WTC11 (cell line): ENCODE data around the gene ADGRL3. TPM values are rescaled to one million over a fixed set of nuclear protein-coding genes. Genes with fewer than 3 reads are reported as not detected.

Source experiments
- ATAC-seq: fragments of 200-7000 bp; cut with Tn5 transposase; 2 replicates; pipeline ENCODE4 v1.10.0; 2021; ENCODE audit warnings: mild to moderate bottlenecking, moderate library complexity
- CTCF ChIA-PET: fragments of 300-600 bp; sonication (Branson Sonifier 250); formaldehyde crosslinking; loops from one replicate; lab custom pipeline; 2021; ENCODE audit warnings: antibody characterized with exemption; lab: Charles Lee
- POLR2A ChIA-PET: fragments of 350-600 bp; sonication (Branson Sonifier 250); formaldehyde crosslinking; loops from one replicate; lab custom pipeline; 2021; ENCODE audit warnings: antibody characterized with exemption; lab: Charles Lee
- DNase-seq: peaks from one replicate; pipeline ENCODE4 v3.0.0; 2021; ENCODE audit warnings: low spot score
- H3K27ac Mint-ChIP-seq: 2 replicates; pipeline ENCODE4 v1.8.0; 2021; ENCODE audit warnings: mixed read lengths
- H3K27me3 Mint-ChIP-seq: 2 replicates; pipeline ENCODE4 v1.8.0; 2021; ENCODE audit warnings: low read depth, mild to moderate bottlenecking, moderate library complexity, mixed read lengths
- H3K36me3 Mint-ChIP-seq: 2 replicates; pipeline ENCODE4 v1.8.0; 2021; ENCODE audit warnings: mixed read lengths
- H3K4me1 Mint-ChIP-seq: 2 replicates; pipeline ENCODE4 v1.8.0; 2022; ENCODE audit warnings: mixed read lengths
- H3K4me3 Mint-ChIP-seq: 2 replicates; pipeline ENCODE4 v1.8.0; 2021; ENCODE audit warnings: mild to moderate bottlenecking, moderate library complexity, mixed read lengths
- H3K9me3 Mint-ChIP-seq: 2 replicates; pipeline ENCODE4 v1.8.0; 2021; ENCODE audit warnings: mixed read lengths
- ATF1 ChIP-seq: sonication (generic); formaldehyde crosslinking; IDR thresholded peaks from 2 replicates; pipeline ENCODE4 v1.8.1; 2023; ENCODE audit warnings: mild to moderate bottlenecking, moderate library complexity, missing genetic modification reagents
- FOXK1 ChIP-seq: sonication (generic); formaldehyde crosslinking; IDR thresholded peaks from 2 replicates; pipeline ENCODE4 v1.8.0; 2022; ENCODE audit warnings: mild to moderate bottlenecking, moderate library complexity, missing genetic modification reagents
- GABPB1 ChIP-seq: sonication (generic); formaldehyde crosslinking; IDR thresholded peaks from 2 replicates; pipeline ENCODE4 v1.8.1; 2023; ENCODE audit warnings: mild to moderate bottlenecking, missing genetic modification reagents
- GTF2I ChIP-seq: fragments of 250-450 bp; sonication (Bioruptor Pico); conservative IDR thresholded peaks from 2 replicates; pipeline ENCODE4 v1.4.0; 2021; ENCODE audit warnings: mild to moderate bottlenecking
- IRF2 ChIP-seq: sonication (generic); formaldehyde crosslinking; IDR thresholded peaks from 2 replicates; pipeline ENCODE4 v1.8.0; 2022; ENCODE audit warnings: low read depth, missing genetic modification reagents, borderline replicate concordance
- JAZF1 ChIP-seq: fragments of 250-450 bp; sonication (Bioruptor Pico); IDR thresholded peaks from 2 replicates; pipeline ENCODE4 v1.9.0; 2021; ENCODE audit warnings: moderate library complexity, mild to moderate bottlenecking, inconsistent platforms
- NFATC4 ChIP-seq: fragments of 250-450 bp; sonication (Bioruptor Pico); IDR thresholded peaks from 2 replicates; pipeline ENCODE4 v1.9.0; 2021; ENCODE audit warnings: mild to moderate bottlenecking
- NFE2L1 ChIP-seq: sonication (generic); formaldehyde crosslinking; IDR thresholded peaks from 2 replicates; pipeline ENCODE4 v1.8.1; 2023; ENCODE audit warnings: missing genetic modification reagents
- NR1H2 ChIP-seq: sonication (generic); formaldehyde crosslinking; IDR thresholded peaks from 2 replicates; pipeline ENCODE4 v1.9.0; 2021; ENCODE audit warnings: mild to moderate bottlenecking, moderate library complexity, missing genetic modification reagents
- NR3C1 ChIP-seq: sonication (generic); formaldehyde crosslinking; conservative IDR thresholded peaks from 2 replicates; pipeline ENCODE4 v1.8.1; 2023; ENCODE audit warnings: low read depth, mild to moderate bottlenecking, missing genetic modification reagents
- SMAD4 ChIP-seq: sonication (generic); formaldehyde crosslinking; IDR thresholded peaks from 2 replicates; pipeline ENCODE4 v1.8.0; 2022; ENCODE audit warnings: mild to moderate bottlenecking, missing genetic modification reagents
- TCF7 ChIP-seq: sonication (generic); formaldehyde crosslinking; IDR thresholded peaks from 2 replicates; pipeline ENCODE4 v1.8.0; 2022; ENCODE audit warnings: mild to moderate bottlenecking, low read depth, missing genetic modification reagents, moderate library complexity
- ZNF138 ChIP-seq: sonication (generic); formaldehyde crosslinking; conservative IDR thresholded peaks from 2 replicates; pipeline ENCODE4 v1.8.1; 2022; ENCODE audit warnings: mild to moderate bottlenecking, moderate library complexity, missing genetic modification reagents
- ZNF263 ChIP-seq: sonication (generic); formaldehyde crosslinking; IDR thresholded peaks from 2 replicates; pipeline ENCODE4 v1.8.1; 2022; ENCODE audit warnings: low read depth, mild to moderate bottlenecking, moderate library complexity, missing genetic modification reagents
- total RNA-seq: library from RNA; stranded (reverse); gene quantifications from 3 replicates; pipeline ENCODE4 v1.2.3, GENCODE V29; 2021
- TF ChIP-seq, protein P1 (sequence below): sonication (generic); formaldehyde crosslinking; IDR thresholded peaks from 2 replicates; pipeline ENCODE4 v1.8.1; 2022; ENCODE audit warnings: missing genetic modification reagents, borderline replicate concordance
- TF ChIP-seq, protein P2 (sequence below): sonication (generic); formaldehyde crosslinking; IDR thresholded peaks from 2 replicates; pipeline ENCODE4 v1.8.1; 2023; ENCODE audit warnings: mild to moderate bottlenecking, missing genetic modification reagents
- TF ChIP-seq, protein P3 (sequence below): sonication (generic); formaldehyde crosslinking; IDR thresholded peaks from 2 replicates; pipeline ENCODE4 v1.8.0; 2022; ENCODE audit warnings: missing genetic modification reagents
- TF ChIP-seq, protein P4 (sequence below): sonication (generic); formaldehyde crosslinking; IDR thresholded peaks from 2 replicates; pipeline ENCODE4 v1.8.1; 2023; ENCODE audit warnings: mild to moderate bottlenecking, missing genetic modification reagents, moderate library complexity
- TF ChIP-seq, protein P5 (sequence below): sonication (generic); formaldehyde crosslinking; IDR thresholded peaks from 2 replicates; pipeline ENCODE4 v1.8.1; 2022; ENCODE audit warnings: low read depth, mild to moderate bottlenecking, moderate library complexity, missing genetic modification reagents, borderline replicate concordance
- TF ChIP-seq, protein P6 (sequence below): sonication (generic); formaldehyde crosslinking; IDR thresholded peaks from 2 replicates; pipeline ENCODE4 v1.8.1; 2022; ENCODE audit warnings: low read depth, missing genetic modification reagents, borderline replicate concordance
- TF ChIP-seq, protein P7 (sequence below): sonication (generic); formaldehyde crosslinking; IDR thresholded peaks from 2 replicates; pipeline ENCODE4 v1.8.1; 2022; ENCODE audit warnings: mild to moderate bottlenecking, moderate library complexity, missing genetic modification reagents

ADGRL3 gene
- total RNA-seq, 1 experiment from 2014 or later = 8.7 TPM

DNA sequence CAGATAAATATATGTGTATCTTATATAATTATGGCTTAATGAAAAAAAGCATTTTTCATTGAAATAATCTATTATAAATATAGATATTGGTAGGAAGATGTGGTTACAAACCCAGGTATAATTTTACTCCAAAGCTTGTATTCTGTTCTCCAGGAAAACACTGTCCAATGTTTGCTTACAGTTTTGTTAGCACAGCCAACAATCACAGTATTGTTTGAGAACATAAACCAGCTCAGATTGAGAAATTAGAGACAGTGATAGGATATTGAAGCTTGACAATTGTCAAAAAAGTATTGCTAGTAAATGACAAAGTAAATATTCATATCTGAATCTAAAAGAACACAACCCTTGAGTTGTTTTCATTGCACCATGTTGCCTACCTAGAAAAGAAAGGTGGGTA lies 228.8 kb downstream of the ADGRL3 start:
- ChIA-PET CTCF (no interaction called here), POLR2A (no interaction called here)
- DNase-seq (no peak), ATAC-seq (no peak)
- no peaks in the 10 kb centered on the region for H3K27me3 Mint-ChIP-seq
- H3K27ac Mint-ChIP-seq = no peak overlapping the region
- no peaks in the 10 kb centered on the region for H3K4me1 Mint-ChIP-seq
- H3K4me3 Mint-ChIP-seq = no peak overlapping the region
- peaks cover 6% of the 10 kb centered on the region; the same call in 1 of the 2 replicates for H3K36me3 Mint-ChIP-seq
- H3K9me3 Mint-ChIP-seq = peaks cover 22% of the 10 kb centered on the region
- TF ChIP-seq, protein P1, sequence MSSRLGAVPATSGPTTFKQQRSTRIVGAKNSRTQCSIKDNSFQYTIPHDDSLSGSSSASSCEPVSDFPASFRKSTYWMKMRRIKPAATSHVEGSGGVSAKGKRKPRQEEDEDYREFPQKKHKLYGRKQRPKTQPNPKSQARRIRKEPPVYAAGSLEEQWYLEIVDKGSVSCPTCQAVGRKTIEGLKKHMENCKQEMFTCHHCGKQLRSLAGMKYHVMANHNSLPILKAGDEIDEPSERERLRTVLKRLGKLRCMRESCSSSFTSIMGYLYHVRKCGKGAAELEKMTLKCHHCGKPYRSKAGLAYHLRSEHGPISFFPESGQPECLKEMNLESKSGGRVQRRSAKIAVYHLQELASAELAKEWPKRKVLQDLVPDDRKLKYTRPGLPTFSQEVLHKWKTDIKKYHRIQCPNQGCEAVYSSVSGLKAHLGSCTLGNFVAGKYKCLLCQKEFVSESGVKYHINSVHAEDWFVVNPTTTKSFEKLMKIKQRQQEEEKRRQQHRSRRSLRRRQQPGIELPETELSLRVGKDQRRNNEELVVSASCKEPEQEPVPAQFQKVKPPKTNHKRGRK = no peak
- TF ChIP-seq IRF2 (CRISPR knock-in tag) = no peak
- TF ChIP-seq GABPB1 (CRISPR knock-in tag) = no peak
- TF ChIP-seq ZNF263 = no peak
- TF ChIP-seq SMAD4 = no peak
- TF ChIP-seq, protein P2, sequence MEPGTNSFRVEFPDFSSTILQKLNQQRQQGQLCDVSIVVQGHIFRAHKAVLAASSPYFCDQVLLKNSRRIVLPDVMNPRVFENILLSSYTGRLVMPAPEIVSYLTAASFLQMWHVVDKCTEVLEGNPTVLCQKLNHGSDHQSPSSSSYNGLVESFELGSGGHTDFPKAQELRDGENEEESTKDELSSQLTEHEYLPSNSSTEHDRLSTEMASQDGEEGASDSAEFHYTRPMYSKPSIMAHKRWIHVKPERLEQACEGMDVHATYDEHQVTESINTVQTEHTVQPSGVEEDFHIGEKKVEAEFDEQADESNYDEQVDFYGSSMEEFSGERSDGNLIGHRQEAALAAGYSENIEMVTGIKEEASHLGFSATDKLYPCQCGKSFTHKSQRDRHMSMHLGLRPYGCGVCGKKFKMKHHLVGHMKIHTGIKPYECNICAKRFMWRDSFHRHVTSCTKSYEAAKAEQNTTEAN (CRISPR knock-in tag) = no peak
- TF ChIP-seq NR3C1 (CRISPR knock-in tag) = no peak
- TF ChIP-seq, protein P3, sequence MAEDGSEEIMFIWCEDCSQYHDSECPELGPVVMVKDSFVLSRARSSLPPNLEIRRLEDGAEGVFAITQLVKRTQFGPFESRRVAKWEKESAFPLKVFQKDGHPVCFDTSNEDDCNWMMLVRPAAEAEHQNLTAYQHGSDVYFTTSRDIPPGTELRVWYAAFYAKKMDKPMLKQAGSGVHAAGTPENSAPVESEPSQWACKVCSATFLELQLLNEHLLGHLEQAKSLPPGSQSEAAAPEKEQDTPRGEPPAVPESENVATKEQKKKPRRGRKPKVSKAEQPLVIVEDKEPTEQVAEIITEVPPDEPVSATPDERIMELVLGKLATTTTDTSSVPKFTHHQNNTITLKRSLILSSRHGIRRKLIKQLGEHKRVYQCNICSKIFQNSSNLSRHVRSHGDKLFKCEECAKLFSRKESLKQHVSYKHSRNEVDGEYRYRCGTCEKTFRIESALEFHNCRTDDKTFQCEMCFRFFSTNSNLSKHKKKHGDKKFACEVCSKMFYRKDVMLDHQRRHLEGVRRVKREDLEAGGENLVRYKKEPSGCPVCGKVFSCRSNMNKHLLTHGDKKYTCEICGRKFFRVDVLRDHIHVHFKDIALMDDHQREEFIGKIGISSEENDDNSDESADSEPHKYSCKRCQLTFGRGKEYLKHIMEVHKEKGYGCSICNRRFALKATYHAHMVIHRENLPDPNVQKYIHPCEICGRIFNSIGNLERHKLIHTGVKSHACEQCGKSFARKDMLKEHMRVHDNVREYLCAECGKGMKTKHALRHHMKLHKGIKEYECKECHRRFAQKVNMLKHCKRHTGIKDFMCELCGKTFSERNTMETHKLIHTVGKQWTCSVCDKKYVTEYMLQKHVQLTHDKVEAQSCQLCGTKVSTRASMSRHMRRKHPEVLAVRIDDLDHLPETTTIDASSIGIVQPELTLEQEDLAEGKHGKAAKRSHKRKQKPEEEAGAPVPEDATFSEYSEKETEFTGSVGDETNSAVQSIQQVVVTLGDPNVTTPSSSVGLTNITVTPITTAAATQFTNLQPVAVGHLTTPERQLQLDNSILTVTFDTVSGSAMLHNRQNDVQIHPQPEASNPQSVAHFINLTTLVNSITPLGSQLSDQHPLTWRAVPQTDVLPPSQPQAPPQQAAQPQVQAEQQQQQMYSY (CRISPR knock-in tag) = no peak
- TF ChIP-seq NFE2L1 (CRISPR knock-in tag) = no peak

DNA sequence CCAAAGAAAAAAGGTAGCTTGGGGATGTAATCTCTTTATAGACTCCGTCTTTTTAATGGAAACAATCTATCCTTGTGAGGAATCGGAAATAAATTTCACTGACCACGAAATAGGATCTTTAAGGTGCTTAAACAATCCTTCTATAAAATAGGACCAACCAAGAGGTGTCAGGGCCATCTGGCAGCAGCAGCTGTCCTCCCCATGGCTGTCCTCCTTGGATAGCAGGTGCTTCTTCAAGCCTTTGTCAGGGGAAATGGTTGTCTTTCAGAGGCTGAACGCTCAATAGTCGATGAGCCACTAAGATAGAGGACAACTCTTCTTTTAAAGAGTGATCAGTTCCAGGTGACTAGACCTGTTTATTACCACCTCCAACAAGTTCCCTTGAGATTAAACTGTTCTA lies 231.0 kb downstream of the ADGRL3 start:
- Mint-ChIP-seq H3K36me3 (peaks cover 2% of the 10 kb centered on the region; the same call in 1 of the 2 replicates), H3K27me3 (no peaks in the 10 kb centered on the region), H3K27ac (no peak overlapping the region), H3K9me3 (peaks cover 7% of the 10 kb centered on the region; the same call in 1 of the 2 replicates), H3K4me3 (no peak overlapping the region), H3K4me1 (peaks cover 2% of the 10 kb centered on the region)
- POLR2A ChIA-PET = no interaction called here
- TF ChIP-seq NFATC4 (CRISPR knock-in tag) (no peak), TCF7 (no peak), FOXK1 (CRISPR knock-in tag) (no peak), JAZF1 (CRISPR knock-in tag) (no peak), NR1H2 (no peak)
- TF ChIP-seq, protein P4, sequence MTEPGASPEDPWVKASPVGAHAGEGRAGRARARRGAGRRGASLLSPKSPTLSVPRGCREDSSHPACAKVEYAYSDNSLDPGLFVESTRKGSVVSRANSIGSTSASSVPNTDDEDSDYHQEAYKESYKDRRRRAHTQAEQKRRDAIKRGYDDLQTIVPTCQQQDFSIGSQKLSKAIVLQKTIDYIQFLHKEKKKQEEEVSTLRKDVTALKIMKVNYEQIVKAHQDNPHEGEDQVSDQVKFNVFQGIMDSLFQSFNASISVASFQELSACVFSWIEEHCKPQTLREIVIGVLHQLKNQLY (CRISPR knock-in tag) = no peak
- ATAC-seq (no peak), DNase-seq (no peak)
- CTCF ChIA-PET = no interaction called here

DNA sequence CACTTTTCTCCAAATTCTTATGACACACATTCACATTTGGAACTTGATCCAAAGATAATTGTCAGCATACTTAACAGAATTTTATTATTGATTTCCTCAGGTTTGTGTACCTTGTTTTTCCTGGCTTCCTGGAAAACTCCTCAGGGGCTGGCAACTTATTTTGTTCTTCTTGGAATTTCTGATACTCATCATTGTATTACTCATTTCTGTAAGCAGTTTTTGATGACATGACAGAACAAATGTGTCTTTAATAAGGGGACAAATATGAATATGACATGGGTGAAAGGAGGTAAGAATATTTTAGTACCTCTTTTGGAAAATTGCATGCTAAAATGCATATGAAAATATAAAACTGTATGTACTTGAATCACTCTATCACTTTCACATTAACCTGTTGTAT lies 237.8 kb downstream of the ADGRL3 start:
- POLR2A ChIA-PET = no interaction called here
- Mint-ChIP-seq H3K36me3 (no peaks in the 10 kb centered on the region), H3K4me3 (no peak overlapping the region), H3K4me1 (peaks cover 13% of the 10 kb centered on the region), H3K27me3 (no peaks in the 10 kb centered on the region), H3K9me3 (no peaks in the 10 kb centered on the region), H3K27ac (no peak overlapping the region; the same call in 1 of the 2 replicates)
- ATAC-seq (no peak), DNase-seq (no peak)
- CTCF ChIA-PET = no interaction called here
- TF ChIP-seq ATF1 (CRISPR knock-in tag) = no peak
- TF ChIP-seq, protein P5, sequence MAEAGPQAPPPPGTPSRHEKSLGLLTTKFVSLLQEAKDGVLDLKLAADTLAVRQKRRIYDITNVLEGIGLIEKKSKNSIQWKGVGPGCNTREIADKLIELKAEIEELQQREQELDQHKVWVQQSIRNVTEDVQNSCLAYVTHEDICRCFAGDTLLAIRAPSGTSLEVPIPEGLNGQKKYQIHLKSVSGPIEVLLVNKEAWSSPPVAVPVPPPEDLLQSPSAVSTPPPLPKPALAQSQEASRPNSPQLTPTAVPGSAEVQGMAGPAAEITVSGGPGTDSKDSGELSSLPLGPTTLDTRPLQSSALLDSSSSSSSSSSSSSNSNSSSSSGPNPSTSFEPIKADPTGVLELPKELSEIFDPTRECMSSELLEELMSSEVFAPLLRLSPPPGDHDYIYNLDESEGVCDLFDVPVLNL (CRISPR knock-in tag) = no peak
- TF ChIP-seq, protein P6, sequence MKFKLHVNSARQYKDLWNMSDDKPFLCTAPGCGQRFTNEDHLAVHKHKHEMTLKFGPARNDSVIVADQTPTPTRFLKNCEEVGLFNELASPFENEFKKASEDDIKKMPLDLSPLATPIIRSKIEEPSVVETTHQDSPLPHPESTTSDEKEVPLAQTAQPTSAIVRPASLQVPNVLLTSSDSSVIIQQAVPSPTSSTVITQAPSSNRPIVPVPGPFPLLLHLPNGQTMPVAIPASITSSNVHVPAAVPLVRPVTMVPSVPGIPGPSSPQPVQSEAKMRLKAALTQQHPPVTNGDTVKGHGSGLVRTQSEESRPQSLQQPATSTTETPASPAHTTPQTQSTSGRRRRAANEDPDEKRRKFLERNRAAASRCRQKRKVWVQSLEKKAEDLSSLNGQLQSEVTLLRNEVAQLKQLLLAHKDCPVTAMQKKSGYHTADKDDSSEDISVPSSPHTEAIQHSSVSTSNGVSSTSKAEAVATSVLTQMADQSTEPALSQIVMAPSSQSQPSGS (CRISPR knock-in tag) = no peak
- TF ChIP-seq, protein P1 = no peak
- TF ChIP-seq GTF2I (CRISPR knock-in tag) = no peak
- no peak for TF ChIP-seq ZNF138 (CRISPR knock-in tag)
- TF ChIP-seq, protein P7, sequence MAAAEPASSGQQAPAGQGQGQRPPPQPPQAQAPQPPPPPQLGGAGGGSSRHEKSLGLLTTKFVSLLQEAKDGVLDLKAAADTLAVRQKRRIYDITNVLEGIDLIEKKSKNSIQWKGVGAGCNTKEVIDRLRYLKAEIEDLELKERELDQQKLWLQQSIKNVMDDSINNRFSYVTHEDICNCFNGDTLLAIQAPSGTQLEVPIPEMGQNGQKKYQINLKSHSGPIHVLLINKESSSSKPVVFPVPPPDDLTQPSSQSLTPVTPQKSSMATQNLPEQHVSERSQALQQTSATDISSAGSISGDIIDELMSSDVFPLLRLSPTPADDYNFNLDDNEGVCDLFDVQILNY = no peak
